Activated B cell treated with CpG ODN at 0.5 μM for 24 hours (primary cell): Measurements from ENCODE around the gene WNT1. TPM values are rescaled to one million over a fixed set of nuclear protein-coding genes. Genes with fewer than 3 reads are reported as not detected.

Source experiments
- ATAC-seq: fragments of 200-7000 bp; cut with Tn5 transposase; one replicate; pipeline ENCODE4 v1.10.0; 2021; ENCODE audit warnings: low read depth, mild to moderate bottlenecking, moderate library complexity
- CTCF ChIA-PET: fragments of 350-600 bp; sonication (Branson Sonifier 250); formaldehyde crosslinking; loops from one replicate; lab custom pipeline; 2021; ENCODE audit warnings: antibody characterized with exemption; lab: Charles Lee
- POLR2A ChIA-PET: fragments of 350-600 bp; sonication (Branson Sonifier 250); formaldehyde crosslinking; loops from one replicate; lab custom pipeline; 2021; ENCODE audit warnings: antibody characterized with exemption; lab: Charles Lee
- DNase-seq: peaks from one replicate; pipeline ENCODE4 v3.0.0; 2022
- H3K27ac Mint-ChIP-seq: one replicate; pipeline ENCODE4 v1.8.0; 2020; ENCODE audit warnings: mixed read lengths
- H3K27me3 Mint-ChIP-seq: one replicate; pipeline ENCODE4 v1.8.0; 2021; ENCODE audit warnings: mixed read lengths
- H3K36me3 Mint-ChIP-seq: one replicate; pipeline ENCODE4 v1.8.0; 2021; ENCODE audit warnings: low read depth, mixed read lengths
- H3K4me1 Mint-ChIP-seq: one replicate; pipeline ENCODE4 v1.8.0; 2021; ENCODE audit warnings: mixed read lengths
- H3K4me3 Mint-ChIP-seq: one replicate; pipeline ENCODE4 v1.8.0; 2020; ENCODE audit warnings: mild to moderate bottlenecking, mixed read lengths
- H3K9me3 Mint-ChIP-seq: one replicate; pipeline ENCODE4 v1.8.0; 2020; ENCODE audit warnings: mixed read lengths
- intact Hi-C: fragments of 100-400 bp; cut with micrococcal nuclease; formaldehyde crosslinking; loops from one replicate; pipeline ENCODE4 v1.15.1; 2024
- total RNA-seq: library from RNA; stranded (reverse); gene quantifications from 2 replicates; pipeline ENCODE4 v1.2.3, GENCODE V29; 2022
- TF ChIP-seq, protein P1 (sequence below): fragments of 200-600 bp; IDR thresholded peaks from one replicate; pipeline ENCODE4 v1.8.0; 2022; ENCODE audit warnings: antibody characterized with exemption, mild to moderate bottlenecking

The WNT1 gene
- total RNA-seq, 1 donor from 2014 or later = not detected

DNA sequence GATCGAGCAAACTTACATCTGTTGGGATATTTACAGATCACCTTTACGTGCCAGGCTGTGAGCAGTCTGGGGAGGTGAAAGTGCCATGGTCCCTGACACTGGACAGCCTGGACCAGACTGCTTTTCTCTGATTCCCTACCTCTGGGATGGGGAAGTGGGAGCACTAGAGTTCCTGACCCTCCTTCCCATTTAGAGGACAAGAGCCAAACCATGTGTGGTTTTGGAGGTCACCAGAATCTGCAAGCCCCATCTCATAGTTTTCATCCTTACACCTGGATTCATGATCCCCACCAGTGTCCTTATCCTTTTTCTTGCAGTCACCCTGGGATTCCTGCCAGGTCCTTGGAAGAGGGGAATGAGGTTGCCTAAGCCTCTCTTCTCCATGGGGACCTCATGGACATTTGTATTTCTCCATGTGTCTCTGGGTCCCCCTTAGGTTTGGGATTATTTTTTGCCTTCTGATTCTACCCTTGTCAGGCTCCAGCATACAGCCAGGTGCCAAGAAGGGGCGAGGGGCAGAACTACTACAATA is 5.1 kb upstream of the WNT1 start:
- no peak overlapping the region for H3K4me3 Mint-ChIP-seq
- no peak for DNase-seq
- no peak for ATAC-seq
- H3K36me3 Mint-ChIP-seq = no peaks in the 10 kb centered on the region
- H3K27me3 Mint-ChIP-seq = peaks cover 50% of the 10 kb centered on the region
- POLR2A ChIA-PET = interaction anchor here (1.5 kb wide), 1 partner anchor 33 kb away, joined by 3 read pairs; no protein-coding TSS in a partner anchor
- intact Hi-C loops = no loop called here
- CTCF ChIA-PET = interaction anchor here (1.0 kb wide), 1 partner anchor 15 kb away, joined by 3 read pairs; no protein-coding TSS in a partner anchor
- peaks cover 41% of the 10 kb centered on the region for H3K4me1 Mint-ChIP-seq
- no peaks in the 10 kb centered on the region for H3K9me3 Mint-ChIP-seq
- TF ChIP-seq, protein P1, sequence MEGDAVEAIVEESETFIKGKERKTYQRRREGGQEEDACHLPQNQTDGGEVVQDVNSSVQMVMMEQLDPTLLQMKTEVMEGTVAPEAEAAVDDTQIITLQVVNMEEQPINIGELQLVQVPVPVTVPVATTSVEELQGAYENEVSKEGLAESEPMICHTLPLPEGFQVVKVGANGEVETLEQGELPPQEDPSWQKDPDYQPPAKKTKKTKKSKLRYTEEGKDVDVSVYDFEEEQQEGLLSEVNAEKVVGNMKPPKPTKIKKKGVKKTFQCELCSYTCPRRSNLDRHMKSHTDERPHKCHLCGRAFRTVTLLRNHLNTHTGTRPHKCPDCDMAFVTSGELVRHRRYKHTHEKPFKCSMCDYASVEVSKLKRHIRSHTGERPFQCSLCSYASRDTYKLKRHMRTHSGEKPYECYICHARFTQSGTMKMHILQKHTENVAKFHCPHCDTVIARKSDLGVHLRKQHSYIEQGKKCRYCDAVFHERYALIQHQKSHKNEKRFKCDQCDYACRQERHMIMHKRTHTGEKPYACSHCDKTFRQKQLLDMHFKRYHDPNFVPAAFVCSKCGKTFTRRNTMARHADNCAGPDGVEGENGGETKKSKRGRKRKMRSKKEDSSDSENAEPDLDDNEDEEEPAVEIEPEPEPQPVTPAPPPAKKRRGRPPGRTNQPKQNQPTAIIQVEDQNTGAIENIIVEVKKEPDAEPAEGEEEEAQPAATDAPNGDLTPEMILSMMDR = no peak
- no peak overlapping the region for H3K27ac Mint-ChIP-seq

DNA sequence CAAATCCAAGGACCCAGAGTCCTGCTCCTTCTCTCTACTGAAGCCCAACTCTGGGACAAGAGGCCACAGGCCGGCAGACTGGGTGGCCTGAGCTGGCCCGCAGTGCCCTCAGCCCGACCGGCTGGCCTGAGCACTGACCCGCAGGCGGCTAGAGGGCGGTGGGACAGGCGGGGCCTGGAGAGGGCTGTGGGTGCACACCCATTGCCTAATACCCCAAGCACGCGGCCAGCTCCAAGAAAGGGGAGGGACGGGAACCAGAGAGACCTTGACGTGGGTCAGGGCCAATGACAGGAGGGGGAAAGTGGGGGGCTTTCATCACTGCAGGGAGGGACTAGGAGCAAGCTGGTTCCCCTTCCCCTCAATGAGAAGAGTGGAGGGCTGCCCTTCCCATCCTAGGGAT is 4.6 kb upstream of the WNT1 start:
- no peaks in the 10 kb centered on the region for H3K36me3 Mint-ChIP-seq
- no peaks in the 10 kb centered on the region for H3K9me3 Mint-ChIP-seq
- no peak overlapping the region for H3K4me3 Mint-ChIP-seq
- peaks cover 50% of the 10 kb centered on the region for H3K27me3 Mint-ChIP-seq
- no peak overlapping the region for H3K27ac Mint-ChIP-seq
- ATAC-seq = no peak
- POLR2A ChIA-PET = interaction anchor here (1.5 kb wide), 1 partner anchor 33 kb away, joined by 3 read pairs; no protein-coding TSS in a partner anchor
- intact Hi-C loops = no loop called here
- CTCF ChIA-PET = no interaction called here
- peaks cover 43% of the 10 kb centered on the region for H3K4me1 Mint-ChIP-seq
- TF ChIP-seq, protein P1 = no peak
- DNase-seq = no peak

DNA sequence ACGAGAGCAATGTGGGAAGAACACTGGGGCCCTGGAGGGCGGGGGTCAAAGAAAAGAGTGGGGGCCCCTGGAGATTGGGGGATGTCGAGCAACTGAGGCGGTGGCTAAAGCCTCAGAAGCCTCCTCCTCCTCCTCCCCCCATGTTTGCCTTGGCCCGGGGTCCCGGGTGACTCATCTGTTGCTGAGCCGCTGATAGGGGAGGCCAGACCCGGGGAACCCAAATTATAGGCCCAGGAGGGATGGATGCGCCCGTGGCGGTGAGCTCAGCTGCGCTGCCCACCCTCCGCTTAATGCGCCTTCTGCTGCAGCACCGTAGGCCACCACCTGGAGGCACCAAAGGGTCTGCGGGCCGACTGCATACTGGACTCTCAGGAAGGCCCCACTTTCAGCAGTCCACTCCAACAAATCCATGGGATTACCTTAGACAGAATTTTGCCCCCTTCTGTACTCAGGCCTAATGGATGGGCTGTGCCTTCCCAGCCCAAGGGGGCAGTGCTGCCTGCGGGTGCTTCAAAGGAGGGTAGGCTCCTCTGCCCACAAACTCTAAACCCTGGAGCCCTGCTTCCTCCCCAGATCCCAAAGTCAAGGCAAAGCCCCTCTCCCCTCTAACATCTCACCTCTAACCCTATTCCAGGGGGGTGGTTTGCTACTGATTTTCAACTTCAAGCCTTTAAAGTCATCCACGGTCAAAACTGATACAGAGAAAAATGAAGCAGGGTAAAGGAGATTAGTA is 4.0 kb upstream of the WNT1 start:
- peaks cover 52% of the 10 kb centered on the region for H3K27me3 Mint-ChIP-seq
- H3K4me3 Mint-ChIP-seq = no peak overlapping the region
- TF ChIP-seq, protein P1 = no peak
- no peak for DNase-seq
- ChIA-PET POLR2A (interaction anchor here (1.5 kb wide), 1 partner anchor 34 kb away, joined by 3 read pairs; no protein-coding TSS in a partner anchor), CTCF (no interaction called here)
- peak; percentile 27 for ATAC-seq
- H3K27ac Mint-ChIP-seq = no peak overlapping the region
- peaks cover 44% of the 10 kb centered on the region for H3K4me1 Mint-ChIP-seq
- no peaks in the 10 kb centered on the region for H3K9me3 Mint-ChIP-seq
- intact Hi-C loops = no loop called here
- no peaks in the 10 kb centered on the region for H3K36me3 Mint-ChIP-seq

DNA sequence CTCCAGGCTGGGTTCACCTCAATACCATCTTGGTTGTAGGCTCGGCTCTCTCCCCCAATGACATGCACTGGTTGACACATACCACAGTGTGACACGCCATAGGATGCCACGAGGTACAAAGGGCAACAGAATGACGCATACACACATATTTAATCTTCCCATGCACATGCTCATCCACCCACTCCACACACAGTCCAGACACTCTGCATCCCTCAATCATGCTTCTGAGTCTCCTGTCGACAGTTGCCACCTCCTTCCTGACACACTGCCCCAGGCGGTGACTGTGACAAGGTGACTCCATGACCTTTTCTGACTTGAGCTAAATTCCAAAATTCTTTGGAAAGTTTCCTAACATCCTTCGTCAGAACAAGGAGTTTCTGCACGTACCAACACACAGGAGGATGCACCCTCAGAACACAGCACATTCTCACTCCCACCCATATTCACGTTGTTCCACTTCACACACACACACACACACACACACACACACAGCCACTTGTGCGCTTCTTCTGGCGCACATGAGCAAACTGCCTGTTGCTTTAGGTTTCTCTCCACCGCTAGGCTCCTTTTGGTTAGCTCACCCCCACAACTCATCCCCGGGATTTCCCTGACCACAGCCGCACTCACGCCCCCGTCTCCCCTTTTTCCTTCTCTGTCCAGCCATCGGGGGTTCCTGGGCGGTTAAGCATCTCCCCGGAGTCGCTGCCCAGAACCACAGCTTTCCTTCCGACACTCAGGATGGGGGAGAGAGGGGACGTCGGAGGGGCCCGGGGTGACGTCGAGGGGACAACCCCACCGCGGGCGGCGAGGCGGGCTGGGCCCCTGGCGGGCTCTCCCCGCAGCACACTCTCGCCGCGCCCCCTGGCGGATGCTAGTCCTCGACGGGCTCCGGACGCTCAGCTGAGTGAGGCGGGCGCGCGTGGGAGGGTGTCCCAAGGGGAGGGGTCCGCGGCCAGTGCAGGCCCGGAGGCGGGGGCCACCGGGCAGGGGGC is 536 bp upstream of the WNT1 start:
- Mint-ChIP-seq H3K27ac (peak overlapping the region; percentile 64), H3K27me3 (peaks cover 50% of the 10 kb centered on the region), H3K4me1 (peaks cover 42% of the 10 kb centered on the region), H3K4me3 (peak overlapping the region; percentile 68), H3K9me3 (no peaks in the 10 kb centered on the region), H3K36me3 (no peaks in the 10 kb centered on the region)
- TF ChIP-seq, protein P1 = peak; percentile 45
- intact Hi-C loops = loop anchor here (1.0 to 5.0 kb wide), 5 partner anchors 7 to 124 kb away; partner anchors contain the start of genes ARF3 and PRKAG1
- ChIA-PET POLR2A (interaction anchor here (1.0 to 3.8 kb wide), 5 partner anchors 16 to 125 kb away, joined by 4 to 24 read pairs (median 5); partner anchors contain the start of genes ARF3 and DDX23), CTCF (interaction anchor here (0.6 to 6.1 kb wide), 16 partner anchors 10 to 125 kb away, joined by 3 to 74 read pairs (median 6); partner anchors contain the start of genes ARF3, DDX23 and FKBP11)
- peak; percentile 79 for DNase-seq
- ATAC-seq = peak; percentile 72
